Mesenchymal stem cell (in vitro differentiated cells and primary cell): ENCODE data around the gene MRPS34.

Experiments
- DNase-seq: peaks from one replicate; pipeline ENCODE4 v3.0.0-alpha.2; 2013
- H2AFZ ChIP-seq: one replicate; pipeline ENCODE4 v1.6.1; 2013; ENCODE audit warnings: low read depth, mild to moderate bottlenecking, control low read depth, inconsistent platforms, low read length, moderate library complexity
- H2AK5ac ChIP-seq: 2 replicates; pipeline ENCODE4 v1.6.1; 2013; ENCODE audit warnings: low read length, moderate library complexity, mild to moderate bottlenecking, inconsistent platforms; ENCODE audit not compliant: severe bottlenecking
- H2BK120ac ChIP-seq: one replicate; pipeline ENCODE4 v1.6.1; 2013; ENCODE audit warnings: low read depth, mild to moderate bottlenecking, inconsistent platforms, low read length, moderate library complexity
- H2BK12ac ChIP-seq, 2 experiments: one replicate each; pipeline ENCODE4 v1.6.1; 2013; ENCODE audit warnings: inconsistent platforms in 2 of 2, low read length in 2 of 2, mild to moderate bottlenecking in 2 of 2, moderate library complexity in 2 of 2, control low read depth in 1 of 2
- H2BK15ac ChIP-seq: one replicate; pipeline ENCODE4 v1.6.1; 2013; ENCODE audit warnings: mild to moderate bottlenecking, low read depth, inconsistent platforms; ENCODE audit not compliant: poor library complexity, severe bottlenecking
- H2BK5ac ChIP-seq: 2 replicates; pipeline ENCODE4 v1.6.1; 2013; ENCODE audit warnings: low read depth, mild to moderate bottlenecking, low read length, control low read depth, inconsistent platforms; ENCODE audit not compliant: poor library complexity, severe bottlenecking
- H3K14ac ChIP-seq, 2 experiments: one replicate each; pipeline ENCODE4 v1.6.1; 2013; ENCODE audit warnings: inconsistent platforms in 2 of 2, low read length in 2 of 2, control low read depth in 1 of 2, mild to moderate bottlenecking in 1 of 2, moderate library complexity in 1 of 2
- H3K18ac ChIP-seq, 2 experiments: one replicate each; pipeline ENCODE4 v1.6.1; 2013; ENCODE audit warnings: inconsistent platforms in 2 of 2, low read length in 2 of 2, control low read depth in 1 of 2, low read depth in 1 of 2, mild to moderate bottlenecking in 1 of 2
- H3K23ac ChIP-seq, 2 experiments: one replicate each; pipeline ENCODE4 v1.6.1; 2013; ENCODE audit warnings: inconsistent platforms in 2 of 2, low read length in 2 of 2, mild to moderate bottlenecking in 2 of 2, moderate library complexity in 2 of 2, control low read depth in 1 of 2
- H3K27ac ChIP-seq: 2 replicates; pipeline ENCODE4 v1.5.1; 2013; ENCODE audit warnings: mild to moderate bottlenecking, moderate library complexity, low read length, control low read depth, inconsistent platforms; ENCODE audit not compliant: poor library complexity, severe bottlenecking
- H3K27me3 ChIP-seq, 2 experiments: 2 replicates each; pipeline versions ENCODE4 v1.6.1 to v1.7.0; 2013; ENCODE audit warnings: low read length in 2 of 2, mild to moderate bottlenecking in 2 of 2, moderate library complexity in 2 of 2, control low read depth in 1 of 2, inconsistent platforms in 1 of 2; ENCODE audit not compliant: control insufficient read depth in 1 of 2, insufficient read depth in 1 of 2
- H3K36me3 ChIP-seq, 2 experiments: 2 replicates each; pipeline versions ENCODE4 v1.6.1 to v1.7.0; 2013; ENCODE audit warnings: low read length in 2 of 2, control low read depth in 1 of 2, inconsistent platforms in 1 of 2, low read depth in 1 of 2, mild to moderate bottlenecking in 1 of 2; ENCODE audit not compliant: insufficient read depth in 2 of 2, control insufficient read depth in 1 of 2
- H3K4ac ChIP-seq, 2 experiments: one replicate each; pipeline ENCODE4 v1.6.1; 2013; ENCODE audit warnings: inconsistent platforms in 2 of 2, low read length in 2 of 2, mild to moderate bottlenecking in 2 of 2, moderate library complexity in 2 of 2, control low read depth in 1 of 2, low read depth in 1 of 2
- H3K4me1 ChIP-seq: 2 replicates; pipeline ENCODE4 v1.6.1; 2013; ENCODE audit warnings: low read depth, low read length, control low read depth; ENCODE audit not compliant: control insufficient read depth, insufficient read depth
- H3K4me2 ChIP-seq: 2 replicates; pipeline ENCODE4 v1.6.1; 2013; ENCODE audit warnings: low read length, mild to moderate bottlenecking, inconsistent platforms; ENCODE audit not compliant: poor library complexity, severe bottlenecking
- H3K4me3 ChIP-seq, 2 experiments: 2 replicates each; pipeline versions ENCODE4 v1.5.1 to v1.7.0; 2013; ENCODE audit warnings: low read length in 2 of 2, mild to moderate bottlenecking in 2 of 2, control low read depth in 1 of 2, low read depth in 1 of 2; ENCODE audit not compliant: insufficient read depth in 1 of 2
- H3K79me1 ChIP-seq: replicated peaks from 2 replicates; pipeline ENCODE4 v1.6.1; 2013; ENCODE audit warnings: mild to moderate bottlenecking, control low read depth, low read length, inconsistent platforms; ENCODE audit not compliant: poor library complexity, severe bottlenecking
- H3K9ac ChIP-seq: 2 replicates; pipeline ENCODE4 v1.7.0; 2013; ENCODE audit warnings: mild to moderate bottlenecking, low read length, moderate library complexity
- H3K9me3 ChIP-seq: 2 replicates; pipeline ENCODE4 v1.7.0; 2013; ENCODE audit warnings: mild to moderate bottlenecking, low read length; ENCODE audit not compliant: control insufficient read depth
- H4K8ac ChIP-seq: one replicate; pipeline ENCODE4 v1.6.1; 2013; ENCODE audit warnings: inconsistent platforms, mild to moderate bottlenecking, low read length, moderate library complexity
- H4K91ac ChIP-seq: one replicate; pipeline ENCODE4 v1.6.1; 2013; ENCODE audit warnings: mild to moderate bottlenecking, low read length, inconsistent platforms
- WGBS: methylation state at CpG from one replicate; pipeline ENCODE4 v1.1.7; 2013; ENCODE audit warnings: mixed read lengths; 5-methylcytosine and 5-hydroxymethylcytosine counted together

The MRPS34 gene

GRCh38 chr16:1768767-1769401, 4.0 kb downstream of the MRPS34 start:
- 91% methylated on average over 15 of the region's 26 CpGs for WGBS
- H2BK15ac ChIP-seq: no peak overlapping the region
- H4K91ac ChIP-seq: no peak overlapping the region
- no peaks in the 10 kb centered on the region for H3K9me3 ChIP-seq
- H2BK120ac ChIP-seq: no peak overlapping the region
- H3K27me3 ChIP-seq: no peaks in the 10 kb centered on the region
- no peak overlapping the region for H3K23ac ChIP-seq
- H2BK12ac ChIP-seq: no peak overlapping the region
- H3K9ac ChIP-seq: no peak overlapping the region
- no peak overlapping the region for H3K4ac ChIP-seq
- H3K14ac ChIP-seq: no peak overlapping the region
- no peak overlapping the region for H2AK5ac ChIP-seq
- H3K27ac ChIP-seq: no peak overlapping the region
- no peak overlapping the region for H3K4me3 ChIP-seq
- H3K4me1 ChIP-seq: peaks cover 29% of the 10 kb centered on the region
- no peak for DNase-seq
- no peak overlapping the region for H2BK5ac ChIP-seq
- peaks cover 11% of the 10 kb centered on the region for H3K79me1 ChIP-seq
- H3K36me3 ChIP-seq: peaks cover 47 to 69% of the 10 kb centered on the region in 2 experiments
- H3K4me2 ChIP-seq: no peak overlapping the region
- H4K8ac ChIP-seq: no peak overlapping the region
- H2AFZ ChIP-seq: no peak overlapping the region
- no peak overlapping the region for H3K18ac ChIP-seq

DNA sequence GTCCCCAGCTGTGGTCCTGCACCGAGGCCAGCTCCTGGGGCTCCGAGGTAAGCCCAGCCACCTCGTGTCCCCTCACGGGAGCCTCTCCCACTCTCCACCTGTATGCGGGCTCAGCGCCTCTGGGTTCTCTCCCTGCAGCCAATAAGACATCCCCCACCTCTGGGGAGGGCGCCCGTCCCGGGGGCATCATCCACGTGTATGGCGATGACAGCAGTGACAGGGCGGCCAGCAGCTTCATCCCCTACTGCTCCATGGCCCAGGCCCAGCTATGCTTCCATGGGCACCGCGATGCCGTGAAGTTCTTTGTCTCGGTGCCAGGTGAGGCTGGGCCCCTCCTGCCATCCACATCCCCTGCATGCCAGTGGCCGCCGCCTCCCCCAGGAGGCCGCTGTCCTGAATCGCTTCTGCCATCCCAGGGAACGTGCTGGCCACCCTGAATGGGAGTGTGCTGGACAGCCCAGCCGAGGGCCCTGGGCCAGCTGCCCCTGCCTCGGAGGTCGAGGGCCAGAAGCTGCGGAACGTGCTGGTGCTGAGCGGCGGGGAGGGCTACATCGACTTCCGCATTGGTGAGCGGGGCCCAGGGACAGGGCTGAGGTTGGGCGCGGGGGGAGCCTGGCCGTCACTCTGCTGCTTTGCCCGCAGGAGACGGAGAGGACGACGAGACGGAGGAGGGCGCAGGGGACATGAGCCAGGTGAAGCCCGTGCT, 4.7 kb downstream of the MRPS34 start:
- Histone ChIP-seq H3K4ac (no peak overlapping the region), H3K4me3 (no peak overlapping the region), H3K14ac (no peak overlapping the region), H3K23ac (no peak overlapping the region), H2BK5ac (no peak overlapping the region), H3K4me1 (peaks cover 29% of the 10 kb centered on the region), H2BK15ac (no peak overlapping the region), H3K9ac (no peak overlapping the region), H2BK120ac (no peak overlapping the region), H3K79me1 (peaks cover 14% of the 10 kb centered on the region), H3K27me3 (no peaks in the 10 kb centered on the region), H3K18ac (no peak overlapping the region), H3K9me3 (no peaks in the 10 kb centered on the region), H3K27ac (no peak overlapping the region), H3K4me2 (no peak overlapping the region), H4K91ac (no peak overlapping the region), H3K36me3 (peaks cover 51 to 76% of the 10 kb centered on the region in 2 experiments), H2AFZ (no peak overlapping the region), H2BK12ac (no peak overlapping the region), H4K8ac (no peak overlapping the region), H2AK5ac (no peak overlapping the region)
- 93% methylated on average over 41 of the region's 41 CpGs for WGBS
- DNase-seq: no peak

- DNase-seq: no peak
- no peak overlapping the region for H3K14ac ChIP-seq
- no peak overlapping the region for H4K8ac ChIP-seq
- no peak overlapping the region for H3K4me3 ChIP-seq
- H3K79me1 ChIP-seq: peaks cover 15% of the 10 kb centered on the region
- H3K4ac ChIP-seq: no peak overlapping the region
- 95% methylated on average over 38 of the region's 42 CpGs for WGBS
- H3K9me3 ChIP-seq: no peaks in the 10 kb centered on the region
- H3K4me1 ChIP-seq: peaks cover 35% of the 10 kb centered on the region
- no peak overlapping the region for H3K18ac ChIP-seq
- no peak overlapping the region for H3K23ac ChIP-seq
- H3K4me2 ChIP-seq: no peak overlapping the region
- no peak overlapping the region for H2BK120ac ChIP-seq
- no peak overlapping the region for H4K91ac ChIP-seq
- H2AFZ ChIP-seq: no peak overlapping the region
- no peak overlapping the region for H2BK5ac ChIP-seq
- no peak overlapping the region for H3K27ac ChIP-seq
- peaks cover 60 to 85% of the 10 kb centered on the region in 2 experiments for H3K36me3 ChIP-seq
- no peak overlapping the region for H2BK15ac ChIP-seq
- no peak overlapping the region for H2BK12ac ChIP-seq
- no peak overlapping the region for H2AK5ac ChIP-seq
- no peak overlapping the region for H3K9ac ChIP-seq
- H3K27me3 ChIP-seq: no peaks in the 10 kb centered on the region
These were observed 5.6 kb downstream of the MRPS34 start for GRCh38 chr16:1767116-1767994.

GRCh38 chr16:1766701-1767100, 6.2 kb downstream of the MRPS34 start:
- Histone ChIP-seq H2BK12ac (no peak overlapping the region), H2BK5ac (no peak overlapping the region), H4K91ac (no peak overlapping the region), H3K4me2 (no peak overlapping the region), H4K8ac (no peak overlapping the region), H2BK15ac (no peak overlapping the region), H3K9me3 (no peaks in the 10 kb centered on the region), H3K79me1 (peaks cover 15% of the 10 kb centered on the region), H3K23ac (no peak overlapping the region), H3K27me3 (no peaks in the 10 kb centered on the region), H3K18ac (no peak overlapping the region), H2AK5ac (no peak overlapping the region), H3K4me3 (no peak overlapping the region), H3K9ac (no peak overlapping the region), H3K4me1 (peaks cover 32% of the 10 kb centered on the region), H2AFZ (no peak overlapping the region), H3K4ac (no peak overlapping the region), H3K14ac (no peak overlapping the region), H3K36me3 (peaks cover 63 to 91% of the 10 kb centered on the region in 2 experiments), H3K27ac (no peak overlapping the region), H2BK120ac (no peak overlapping the region)
- 97% methylated on average over 18 of the region's 18 CpGs for WGBS
- DNase-seq: no peak
